ENCODE data around the gene CRACDL. TPM values are rescaled to one million over a fixed set of nuclear protein-coding genes. Genes with fewer than 3 reads are reported as not detected.

Gene CRACDL
- total RNA-seq, 3 donors from 2014 or later (not counting 1 experiment from before 2014, with no cell fraction given): 0.09 to 0.40 (median 0.11) TPM

- ATAC-seq (no peak), DNase-seq (no peak)
- no peaks in the 10 kb centered on the region for H3K36me3 Mint-ChIP-seq
- no peak overlapping the region for H3K4me3 Mint-ChIP-seq
- intact Hi-C loops (cut with micrococcal nuclease): no loop called here
- WGBS (ENCODE audit: insufficient coverage): 91% methylated on average over 7 of the region's 7 CpGs
- no peak overlapping the region for H3K27ac ChIP-seq (ENCODE audit: low read length)
- H3K4me1 Mint-ChIP-seq: no peaks in the 10 kb centered on the region
- H3K27me3 Mint-ChIP-seq (ENCODE audit: low read depth in 2 of 2): peaks cover 10 to 15% of the 10 kb centered on the region in 2 donors
- no peak overlapping the region for H3K4me3 ChIP-seq (ENCODE audit: low read length)
- H3K9me3 Mint-ChIP-seq: no peaks in the 10 kb centered on the region
- no peak overlapping the region for H3K27ac Mint-ChIP-seq
- H3K9me3 ChIP-seq (ENCODE audit: control insufficient read depth, insufficient read depth, low read length): no peaks in the 10 kb centered on the region
- no peaks in the 10 kb centered on the region for H3K36me3 ChIP-seq (ENCODE audit: control insufficient read depth, insufficient read depth, low read length)
- TF ChIP-seq CTCF (IDR thresholded peaks at IDR 0.05): no peak
- H3K27me3 ChIP-seq (ENCODE audit: control insufficient read depth, insufficient read depth, low read length): no peaks in the 10 kb centered on the region
- no peaks in the 10 kb centered on the region for H3K4me1 ChIP-seq (ENCODE audit: control insufficient read depth, insufficient read depth, low read length)
These were observed 40.8 kb downstream of the CRACDL start for GRCh38 chr2:98895221-98895620.

GRCh38 chr2:98894331-98895000, 41.6 kb downstream of the CRACDL start:
- no peak overlapping the region for H3K27ac Mint-ChIP-seq
- intact Hi-C loops (cut with micrococcal nuclease): no loop called here

GRCh38 chr2:98893911-98894321, 42.1 kb downstream of the CRACDL start:
- TF ChIP-seq CTCF (IDR thresholded peaks at IDR 0.05): no peak
- no peaks in the 10 kb centered on the region for H3K36me3 Mint-ChIP-seq
- no peaks in the 10 kb centered on the region for H3K9me3 Mint-ChIP-seq
- intact Hi-C loops (cut with micrococcal nuclease): no loop called here
- no peak overlapping the region for H3K27ac ChIP-seq (ENCODE audit: low read length)
- 66% methylated on average over 7 of the region's 10 CpGs for WGBS (ENCODE audit: insufficient coverage)
- no peaks in the 10 kb centered on the region for H3K36me3 ChIP-seq (ENCODE audit: control insufficient read depth, insufficient read depth, low read length)
- no peaks in the 10 kb centered on the region for H3K4me1 Mint-ChIP-seq
- H3K4me1 ChIP-seq (ENCODE audit: control insufficient read depth, insufficient read depth, low read length): no peaks in the 10 kb centered on the region
- DNase-seq (no peak), ATAC-seq (no peak)
- H3K4me3 ChIP-seq (ENCODE audit: low read length): no peak overlapping the region
- H3K4me3 Mint-ChIP-seq: no peak overlapping the region
- no peaks in the 10 kb centered on the region for H3K27me3 ChIP-seq (ENCODE audit: control insufficient read depth, insufficient read depth, low read length)
- peaks cover 19 to 21% of the 10 kb centered on the region in 2 donors for H3K27me3 Mint-ChIP-seq (ENCODE audit: low read depth in 2 of 2)
- no peak overlapping the region for H3K27ac Mint-ChIP-seq
- H3K9me3 ChIP-seq (ENCODE audit: control insufficient read depth, insufficient read depth, low read length): no peaks in the 10 kb centered on the region

More at GRCh38 chr2:98894331-98895000, 41.6 kb downstream of the CRACDL start:
- no peaks in the 10 kb centered on the region for H3K9me3 ChIP-seq (ENCODE audit: control insufficient read depth, insufficient read depth, low read length)
- H3K36me3 Mint-ChIP-seq: no peaks in the 10 kb centered on the region
- H3K36me3 ChIP-seq (ENCODE audit: control insufficient read depth, insufficient read depth, low read length): no peaks in the 10 kb centered on the region
- no peaks in the 10 kb centered on the region for H3K27me3 ChIP-seq (ENCODE audit: control insufficient read depth, insufficient read depth, low read length)
- no peak overlapping the region for H3K4me3 Mint-ChIP-seq
- TF ChIP-seq CTCF (IDR thresholded peaks at IDR 0.05): no peak
- H3K9me3 Mint-ChIP-seq: no peaks in the 10 kb centered on the region
- 96% methylated on average over 10 of the region's 11 CpGs for WGBS (ENCODE audit: insufficient coverage)
- H3K4me1 Mint-ChIP-seq: no peaks in the 10 kb centered on the region
- H3K27ac ChIP-seq (ENCODE audit: low read length): no peak overlapping the region
- DNase-seq (no peak), ATAC-seq (no peak)
- H3K4me3 ChIP-seq (ENCODE audit: low read length): no peak overlapping the region
- H3K4me1 ChIP-seq (ENCODE audit: control insufficient read depth, insufficient read depth, low read length): no peaks in the 10 kb centered on the region
- H3K27me3 Mint-ChIP-seq (ENCODE audit: low read depth in 2 of 2): peaks cover 17 to 20% of the 10 kb centered on the region in 2 donors

GRCh38 chr2:98892871-98893270, 43.2 kb downstream of the CRACDL start:
- Mint-ChIP-seq H3K27me3 (ENCODE audit: low read depth in 2 of 2) (peaks cover 23% of the 10 kb centered on the region in 2 donors), H3K27ac (no peak overlapping the region), H3K4me1 (no peaks in the 10 kb centered on the region), H3K4me3 (no peak overlapping the region), H3K36me3 (no peaks in the 10 kb centered on the region), H3K9me3 (no peaks in the 10 kb centered on the region)
- Histone ChIP-seq H3K36me3 (ENCODE audit: control insufficient read depth, insufficient read depth, low read length) (no peaks in the 10 kb centered on the region), H3K27ac (ENCODE audit: low read length) (no peak overlapping the region), H3K9me3 (ENCODE audit: control insufficient read depth, insufficient read depth, low read length) (no peaks in the 10 kb centered on the region), H3K4me3 (ENCODE audit: low read length) (no peak overlapping the region), H3K4me1 (ENCODE audit: control insufficient read depth, insufficient read depth, low read length) (no peaks in the 10 kb centered on the region), H3K27me3 (ENCODE audit: control insufficient read depth, insufficient read depth, low read length) (peaks cover under 1% of the 10 kb centered on the region)
- no peak for TF ChIP-seq CTCF (IDR thresholded peaks at IDR 0.05)
- WGBS (ENCODE audit: insufficient coverage): 83% methylated on average over 6 of the region's 6 CpGs
- intact Hi-C loops (cut with micrococcal nuclease): no loop called here
- ATAC-seq (no peak), DNase-seq (no peak)

Data from natural killer cell (primary cell).